Fibroblast of villous mesenchyme (primary cell): ENCODE results near the gene IGF1R. TPM values are rescaled to one million over a fixed set of nuclear protein-coding genes. Genes with fewer than 3 reads are reported as not detected.

Source experiments
- DNase-seq: peaks from one replicate; pipeline ENCODE4 v3.0.0-alpha.2; 2010; ENCODE audit warnings: low read depth
- H3K4me3 ChIP-seq: 2 replicates; pipeline ENCODE4 v1.5.1; 2011; ENCODE audit warnings: low read depth, mild to moderate bottlenecking, low read length
- total RNA-seq: library from RNA; depleted of rRNA; stranded (reverse); fragments of >200 nt; gene quantifications from 2 replicates; pipeline ENCODE4 v1.2.3, GENCODE V29; 2012
- TF ChIP-seq, protein P1 (sequence below): IDR thresholded peaks from 2 replicates; pipeline ENCODE4 v1.5.1; 2012; ENCODE audit warnings: low read depth, mild to moderate bottlenecking, low read length; ENCODE audit not compliant: insufficient read depth

Gene IGF1R
- total RNA-seq, 1 donor, result 19.4 TPM

DNA sequence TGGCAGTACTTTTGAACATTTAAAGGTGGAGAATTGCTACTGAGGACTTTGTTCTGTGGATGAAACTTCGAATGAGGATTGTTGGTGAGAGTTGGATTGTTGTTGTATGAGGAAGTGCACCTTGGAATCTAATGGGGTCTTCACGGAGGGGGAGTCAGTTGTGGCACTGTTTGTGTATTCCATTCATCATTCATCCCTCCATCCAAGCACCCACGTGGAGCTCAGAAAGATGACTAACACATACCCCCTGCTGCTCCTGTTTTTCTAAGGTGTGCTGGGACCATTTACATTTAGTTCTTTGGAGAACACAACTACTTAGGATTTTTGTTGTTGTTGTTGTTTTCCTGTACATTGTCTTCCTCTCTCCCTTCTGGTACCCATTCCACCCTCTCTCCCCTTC, 122.6 kb downstream of the IGF1R start:
- H3K4me3 ChIP-seq, result no peak overlapping the region
- DNase-seq, result no peak
- TF ChIP-seq, protein P1, sequence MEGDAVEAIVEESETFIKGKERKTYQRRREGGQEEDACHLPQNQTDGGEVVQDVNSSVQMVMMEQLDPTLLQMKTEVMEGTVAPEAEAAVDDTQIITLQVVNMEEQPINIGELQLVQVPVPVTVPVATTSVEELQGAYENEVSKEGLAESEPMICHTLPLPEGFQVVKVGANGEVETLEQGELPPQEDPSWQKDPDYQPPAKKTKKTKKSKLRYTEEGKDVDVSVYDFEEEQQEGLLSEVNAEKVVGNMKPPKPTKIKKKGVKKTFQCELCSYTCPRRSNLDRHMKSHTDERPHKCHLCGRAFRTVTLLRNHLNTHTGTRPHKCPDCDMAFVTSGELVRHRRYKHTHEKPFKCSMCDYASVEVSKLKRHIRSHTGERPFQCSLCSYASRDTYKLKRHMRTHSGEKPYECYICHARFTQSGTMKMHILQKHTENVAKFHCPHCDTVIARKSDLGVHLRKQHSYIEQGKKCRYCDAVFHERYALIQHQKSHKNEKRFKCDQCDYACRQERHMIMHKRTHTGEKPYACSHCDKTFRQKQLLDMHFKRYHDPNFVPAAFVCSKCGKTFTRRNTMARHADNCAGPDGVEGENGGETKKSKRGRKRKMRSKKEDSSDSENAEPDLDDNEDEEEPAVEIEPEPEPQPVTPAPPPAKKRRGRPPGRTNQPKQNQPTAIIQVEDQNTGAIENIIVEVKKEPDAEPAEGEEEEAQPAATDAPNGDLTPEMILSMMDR, result no peak

DNA sequence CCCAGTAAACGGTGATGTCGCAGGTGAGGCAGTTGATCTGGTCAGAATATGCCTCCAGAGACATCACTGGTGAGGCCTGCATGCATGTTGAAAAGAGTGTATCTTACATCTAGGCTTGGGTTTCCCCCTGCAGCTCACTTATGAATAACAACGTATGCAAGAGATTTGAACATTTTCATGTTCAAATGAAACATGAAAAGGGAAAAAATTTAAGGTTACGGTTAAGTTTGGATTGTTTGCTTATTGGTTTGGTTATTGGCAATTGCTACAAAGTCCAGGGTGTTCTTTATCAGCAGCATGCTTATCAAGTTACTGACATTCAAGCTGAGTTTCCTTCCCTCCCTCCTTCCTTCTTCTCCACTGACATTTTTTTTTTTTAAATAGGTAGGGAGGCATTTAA, 123.2 kb downstream of the IGF1R start:
- no peak overlapping the region for H3K4me3 ChIP-seq
- TF ChIP-seq, protein P1, result no peak
- DNase-seq, result no peak

DNA sequence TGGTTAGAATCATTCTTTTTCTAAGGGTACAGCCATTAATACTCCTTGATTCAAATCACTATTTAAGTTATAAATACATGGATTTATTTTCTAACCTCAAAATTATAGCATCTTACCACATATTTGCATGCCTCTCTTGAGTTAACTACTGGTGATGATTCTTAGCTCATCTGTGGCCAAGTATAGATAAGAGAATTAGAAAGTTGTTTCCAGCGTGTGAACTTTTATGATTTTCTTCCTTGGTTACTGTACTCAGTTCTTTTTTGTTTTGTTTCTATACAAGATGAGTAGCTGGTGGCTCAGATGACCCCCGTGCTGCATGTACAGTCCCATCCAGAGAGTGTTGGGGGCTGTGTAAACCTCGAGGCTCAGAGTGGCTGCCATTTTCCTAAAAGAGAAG, 124.6 kb downstream of the IGF1R start:
- DNase-seq, result peak; percentile 56
- TF ChIP-seq, protein P1, result no peak
- H3K4me3 ChIP-seq, result no peak overlapping the region

DNA sequence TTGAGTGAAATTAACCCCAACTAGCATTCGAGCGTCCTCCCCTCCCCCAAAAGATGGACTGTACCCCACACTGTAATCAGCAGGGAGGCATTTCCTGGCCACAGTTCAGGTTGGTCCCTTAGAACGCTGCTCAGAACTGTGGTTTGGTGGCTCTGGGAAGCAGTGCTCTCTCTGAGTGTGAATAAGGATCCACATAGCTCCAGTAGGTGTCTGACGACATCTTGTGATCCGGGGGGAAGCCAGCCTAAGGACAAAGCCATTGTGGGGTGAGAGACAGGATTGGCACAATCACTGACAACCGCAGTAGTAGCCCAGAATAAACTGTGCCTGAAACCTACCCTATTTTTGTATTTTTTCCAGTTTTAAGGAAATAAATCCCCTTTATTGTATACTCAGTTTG, 125.3 kb downstream of the IGF1R start:
- TF ChIP-seq, protein P1, result no peak
- no peak overlapping the region for H3K4me3 ChIP-seq
- DNase-seq, result no peak

DNA sequence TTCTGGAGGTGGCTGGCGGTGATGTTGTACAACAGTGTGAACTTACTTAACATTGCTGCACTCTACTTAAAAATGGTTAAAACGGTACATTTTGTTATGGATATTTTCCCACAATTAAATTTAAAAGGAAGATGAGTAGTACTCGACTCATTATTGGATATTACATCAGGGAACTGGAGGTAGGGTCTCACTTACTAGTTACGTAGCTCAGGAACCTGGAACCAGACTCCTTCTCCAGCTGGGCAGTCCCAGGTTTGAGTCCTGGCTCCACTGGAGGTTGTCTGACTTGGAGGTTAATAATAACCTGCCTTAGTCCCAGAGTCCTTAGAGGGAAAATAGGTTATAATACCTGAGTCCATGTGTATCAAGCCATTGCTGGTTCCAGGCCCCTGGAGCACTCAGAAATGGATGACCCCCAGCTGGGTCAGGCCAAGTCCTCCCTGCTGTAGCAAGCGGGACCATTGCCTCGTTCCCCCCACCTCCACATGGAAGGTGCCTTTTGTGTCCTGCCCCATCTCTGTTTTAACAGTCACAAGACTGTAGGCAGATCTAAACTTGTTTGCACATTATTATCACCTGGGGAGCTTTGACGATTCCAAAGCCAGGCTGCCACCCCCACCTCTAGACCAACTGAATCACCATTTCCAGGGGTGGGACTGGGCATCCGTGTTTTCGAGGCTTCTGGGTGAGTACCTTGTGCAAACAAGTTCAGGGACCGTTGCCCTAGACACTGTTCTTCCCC, 126.6 kb downstream of the IGF1R start:
- DNase-seq, result no peak

DNA sequence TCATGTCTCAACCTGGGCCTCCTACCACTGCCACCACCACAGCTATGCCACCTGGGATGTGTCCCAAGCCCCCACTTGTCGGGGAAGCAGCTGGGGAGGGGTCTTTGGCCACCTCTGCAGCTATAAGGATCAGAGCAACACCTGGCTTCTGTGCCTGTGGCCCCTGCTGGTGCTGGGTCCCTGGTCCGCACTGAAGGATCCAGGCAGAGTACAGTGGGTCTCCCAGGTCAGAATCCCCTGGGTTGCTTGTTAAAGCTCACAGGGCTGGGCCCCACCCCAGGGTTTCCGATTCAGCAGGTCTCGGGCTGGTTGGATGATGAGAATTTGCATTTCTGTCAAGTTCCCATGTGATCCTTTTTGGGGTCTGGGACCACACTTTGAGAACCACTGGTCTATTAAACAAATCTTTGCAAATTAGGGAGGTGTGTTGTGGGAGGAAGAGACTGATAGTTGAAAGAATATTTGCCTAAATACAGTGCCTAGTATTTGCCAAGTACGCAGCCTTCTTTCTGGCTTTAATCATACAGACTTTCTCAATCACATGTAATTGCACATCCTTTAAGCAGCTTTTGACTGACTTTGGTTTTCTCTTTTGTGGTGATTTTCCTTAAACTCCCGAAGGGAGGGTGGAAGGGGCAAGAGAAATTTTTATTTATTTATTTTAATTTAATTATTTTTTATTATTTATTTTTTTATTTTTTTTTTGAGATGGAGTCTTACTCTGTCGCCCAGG, 127.3 kb downstream of the IGF1R start:
- TF ChIP-seq, protein P1, result no peak
- no peak overlapping the region for H3K4me3 ChIP-seq
- no peak for DNase-seq

More for the DNA sequence above, 126.6 kb downstream of the IGF1R start:
- no peak overlapping the region for H3K4me3 ChIP-seq
- TF ChIP-seq, protein P1, result no peak
